LoVo (cell line): Measurements from ENCODE around the gene FBXO31.

Experiments
- DNase-seq: peaks from one replicate; pipeline ENCODE4 v3.0.0-alpha.2; 2016; ENCODE audit warnings: low spot score

The FBXO31 gene

GRCh38 chr16:87309620-87310525, 73.7 kb downstream of the FBXO31 start:
- DNase-seq = no peak

- no peak for DNase-seq
Measured at GRCh38 chr16:87308826-87309225, 74.8 kb downstream of the FBXO31 start.

- DNase-seq = no peak
Measured at GRCh38 chr16:87306516-87306915, 77.1 kb downstream of the FBXO31 start.

GRCh38 chr16:87305505-87306391, 77.8 kb downstream of the FBXO31 start:
- DNase-seq = no peak

GRCh38 chr16:87304951-87305350, 78.6 kb downstream of the FBXO31 start:
- DNase-seq = no peak

GRCh38 chr16:87303962-87304521, 79.5 kb downstream of the FBXO31 start:
- DNase-seq = no peak

- DNase-seq = no peak
Measured at GRCh38 chr16:87303431-87303930, 80.1 kb downstream of the FBXO31 start.

- DNase-seq = no peak
Measured at GRCh38 chr16:87298857-87299465, 84.6 kb downstream of the FBXO31 start.

GRCh38 chr16:87297918-87298631, 85.5 kb downstream of the FBXO31 start:
- DNase-seq = no peak

- DNase-seq = no peak
Measured at GRCh38 chr16:87297407-87297806, 86.2 kb downstream of the FBXO31 start.

- DNase-seq = no peak
Measured at GRCh38 chr16:87295661-87296531, 87.7 kb downstream of the FBXO31 start.

GRCh38 chr16:87295259-87295658, 88.3 kb downstream of the FBXO31 start:
- peak; percentile 73 for DNase-seq

- no peak for DNase-seq
Measured at GRCh38 chr16:87293990-87294389, 89.6 kb downstream of the FBXO31 start.

GRCh38 chr16:87291944-87292343, 91.6 kb downstream of the FBXO31 start:
- DNase-seq = no peak

GRCh38 chr16:87288753-87289362, 94.7 kb downstream of the FBXO31 start:
- DNase-seq = no peak

- DNase-seq = no peak
Measured at GRCh38 chr16:87286839-87287626, 96.5 kb downstream of the FBXO31 start.

- no peak for DNase-seq
Measured at GRCh38 chr16:87284183-87284582, 99.4 kb downstream of the FBXO31 start.

GRCh38 chr16:87279094-87279658, 104.4 kb downstream of the FBXO31 start:
- DNase-seq = no peak
